Right renal pelvis (tissue), 4 donors: Measurements from ENCODE around the gene APOL4. TPM values are rescaled to one million over a fixed set of nuclear protein-coding genes. Genes with fewer than 3 reads are reported as not detected.
"Not testable (repeated sequence)": the region's sequence is repeated elsewhere in the genome, so short reads cannot be mapped to it uniquely, and the experiment has no call there.

Experiments used
- DNase-seq, 4 donors: peaks; one replicate each; pipeline ENCODE4 v3.0.0-alpha.2; 2013; ENCODE audit warnings: low read depth in 4 of 4, low spot score in 3 of 4, missing footprints in 1 of 4
- polyA plus RNA-seq, 4 donors: library from polyadenylated mRNA; unstranded; fragments of 120-200 nt; gene quantifications; one replicate each; pipeline ENCODE4 v1.2.1, GENCODE V29; 2013; ENCODE audit not compliant: insufficient read length in 4 of 4

APOL4 gene
- polyA plus RNA-seq, 4 donors, result 6.2 to 10.5 (median 9.3) TPM

GRCh38 chr22:36160499-36160942, 41.1 kb downstream of the APOL4 start, which contains the start of gene APOL3:
TSS of gene APOL3 (minus strand) at chr22:36160755. CDS start at chr22:36149055, 11,700 bp downstream.
- no peak for DNase-seq

DNA sequence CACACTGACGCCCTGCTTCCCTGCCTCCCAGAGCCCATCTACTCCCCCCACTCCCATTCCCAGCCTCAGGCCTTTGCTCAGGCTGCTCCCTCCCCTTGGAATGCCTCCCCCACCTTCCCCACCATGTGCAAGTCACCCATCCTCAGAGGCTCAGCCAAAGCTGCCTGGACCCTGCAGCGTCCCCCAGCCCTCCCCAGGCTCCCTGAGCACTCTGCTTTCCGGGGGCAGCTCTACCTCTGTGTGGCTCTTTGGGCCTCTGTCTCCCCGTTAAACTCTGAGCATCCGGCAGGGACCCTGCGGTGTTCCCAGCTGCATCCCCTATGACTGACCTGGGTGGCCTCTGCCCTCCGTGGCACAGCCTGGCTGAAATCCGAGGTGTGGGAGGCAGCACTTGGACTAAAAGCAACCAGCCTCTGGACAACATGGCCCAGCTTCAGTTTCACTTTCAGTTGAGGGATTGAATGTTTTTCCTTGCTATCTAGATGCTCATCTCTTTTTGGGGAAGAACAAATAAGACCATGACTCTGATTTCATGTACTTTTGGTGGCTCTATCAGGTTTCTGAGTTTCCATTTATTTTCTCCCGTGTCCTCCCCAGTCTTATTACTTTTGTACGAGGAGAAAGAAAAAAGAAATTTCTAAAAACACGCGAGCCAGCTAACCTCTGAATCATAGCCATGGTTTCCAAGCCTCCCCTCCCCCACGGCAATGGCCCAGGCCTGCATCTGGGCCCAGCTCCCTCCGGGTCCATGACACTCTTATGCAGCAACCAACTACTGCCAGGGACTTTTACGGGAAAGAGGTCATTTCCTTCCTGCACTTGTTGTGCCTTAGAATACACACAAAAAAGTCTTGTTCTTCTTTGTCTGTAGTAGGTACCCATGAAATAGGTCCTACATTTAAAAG, 44.8 kb downstream of the APOL4 start:
- DNase-seq, result peak in 2 of 4 donors; percentile 41 to 60

DNA sequence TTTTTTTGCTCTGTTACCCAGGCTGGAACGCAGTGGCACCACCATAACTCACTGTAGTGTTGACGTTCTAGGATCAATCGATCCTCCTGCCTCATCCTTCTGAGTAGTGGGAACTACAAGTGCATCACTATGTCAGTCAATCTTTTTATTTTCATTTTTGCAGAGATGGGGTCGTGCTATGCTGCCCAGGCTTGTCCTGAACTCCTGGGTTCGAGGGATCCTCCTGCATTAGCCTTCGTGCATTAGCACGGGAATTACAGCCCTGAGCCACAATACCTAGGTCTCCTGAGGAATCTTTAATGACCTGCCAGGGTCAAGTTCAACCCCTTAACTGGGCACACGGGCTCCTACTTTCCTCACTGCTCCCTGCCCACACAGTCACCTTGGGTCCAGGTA, 45.5 kb downstream of the APOL4 start:
- DNase-seq, result no peak

DNA sequence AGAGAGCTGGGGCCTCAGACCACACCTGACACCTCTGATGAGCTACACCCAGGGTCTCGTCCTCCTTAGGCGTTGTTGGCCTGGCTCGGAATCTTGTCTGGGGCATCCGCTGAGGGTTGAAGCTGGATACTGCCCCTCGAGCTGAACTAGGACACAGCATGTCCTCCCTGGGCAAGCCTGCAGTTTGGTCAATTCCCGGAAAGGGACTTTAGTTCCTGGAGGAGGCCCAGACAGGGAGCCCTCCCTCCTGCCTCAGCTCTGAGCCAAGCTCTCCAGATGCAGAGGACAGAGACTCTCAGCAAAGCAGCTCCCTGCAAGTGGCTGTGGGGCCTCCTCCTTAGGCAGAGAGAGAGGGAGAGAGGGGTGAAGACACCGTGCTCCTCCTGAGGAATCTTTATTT, 45.9 kb downstream of the APOL4 start:
- no peak for DNase-seq

DNA sequence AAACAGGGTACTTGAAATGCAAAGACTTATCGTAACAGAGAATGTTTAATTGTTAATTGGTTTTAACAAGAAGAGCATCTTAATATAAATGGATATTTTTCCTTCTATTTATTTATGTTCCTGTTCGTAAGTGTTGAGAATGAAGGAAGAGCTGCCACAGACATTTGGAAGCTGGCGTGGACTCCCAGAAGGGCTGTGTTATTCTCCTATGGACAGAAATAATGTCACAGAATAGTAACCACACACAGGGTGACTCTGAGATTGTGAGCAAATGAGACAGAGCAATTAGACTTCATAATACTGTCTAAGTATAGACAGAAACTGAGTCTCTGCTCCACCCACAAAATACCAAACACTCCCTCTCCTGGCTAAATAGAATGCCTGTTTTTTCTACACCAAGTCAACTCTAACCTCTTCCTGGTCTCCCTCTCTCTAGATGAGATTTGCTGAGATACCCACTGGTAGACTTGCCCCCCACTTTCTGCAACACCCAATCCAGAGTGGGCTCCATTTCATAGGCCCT, 47.1 kb downstream of the APOL4 start:
- DNase-seq, result no peak

- DNase-seq, result no peak
These were observed 47.8 kb downstream of the APOL4 start for GRCh38 chr22:36153501-36154422.

DNA sequence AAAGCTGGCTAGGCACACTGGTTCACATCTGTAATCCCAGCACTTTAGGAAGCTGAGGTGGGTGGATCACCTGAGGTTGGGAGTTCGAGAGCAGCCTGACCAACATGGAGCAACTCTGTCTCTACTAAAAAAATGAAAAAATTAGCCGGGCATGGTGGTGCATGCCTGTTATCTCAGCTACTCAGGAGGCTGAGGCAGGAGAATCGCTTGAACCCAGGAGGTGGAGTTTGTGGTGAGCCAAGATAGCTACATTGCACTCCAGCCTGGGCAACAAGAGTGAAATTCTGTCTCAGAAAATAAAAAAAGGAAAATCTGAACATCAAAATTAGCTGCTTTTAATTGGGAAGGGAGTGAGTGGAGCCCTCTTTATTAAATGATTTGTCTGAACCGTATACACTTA, 48.8 kb downstream of the APOL4 start:
- not testable (repeated sequence) for DNase-seq

GRCh38 chr22:36152088-36152487, 49.5 kb downstream of the APOL4 start:
- no peak for DNase-seq

- no peak for DNase-seq
These were observed 50.5 kb downstream of the APOL4 start for GRCh38 chr22:36151006-36151595.

DNA sequence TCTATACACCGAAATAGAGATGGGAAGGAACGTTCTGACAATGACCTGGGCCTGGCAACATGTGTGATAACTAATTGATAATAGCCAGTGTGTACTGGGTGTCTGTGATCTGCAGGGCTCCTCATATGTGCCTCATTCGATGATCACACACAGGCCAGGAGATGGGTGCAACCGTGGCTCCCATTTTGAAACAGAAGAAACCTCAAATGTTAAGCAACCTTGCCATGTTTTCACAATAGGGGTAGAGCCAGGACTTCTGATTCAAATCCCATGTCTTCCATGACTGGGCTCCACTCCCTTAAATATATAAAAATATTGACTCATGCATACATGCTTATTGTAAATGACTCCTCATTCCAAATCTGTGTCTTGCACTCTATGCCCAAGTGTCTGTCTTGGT, 52.2 kb downstream of the APOL4 start:
- DNase-seq, result no peak

- DNase-seq, result no peak
These were observed 53.2 kb downstream of the APOL4 start for GRCh38 chr22:36148411-36148810.

DNA sequence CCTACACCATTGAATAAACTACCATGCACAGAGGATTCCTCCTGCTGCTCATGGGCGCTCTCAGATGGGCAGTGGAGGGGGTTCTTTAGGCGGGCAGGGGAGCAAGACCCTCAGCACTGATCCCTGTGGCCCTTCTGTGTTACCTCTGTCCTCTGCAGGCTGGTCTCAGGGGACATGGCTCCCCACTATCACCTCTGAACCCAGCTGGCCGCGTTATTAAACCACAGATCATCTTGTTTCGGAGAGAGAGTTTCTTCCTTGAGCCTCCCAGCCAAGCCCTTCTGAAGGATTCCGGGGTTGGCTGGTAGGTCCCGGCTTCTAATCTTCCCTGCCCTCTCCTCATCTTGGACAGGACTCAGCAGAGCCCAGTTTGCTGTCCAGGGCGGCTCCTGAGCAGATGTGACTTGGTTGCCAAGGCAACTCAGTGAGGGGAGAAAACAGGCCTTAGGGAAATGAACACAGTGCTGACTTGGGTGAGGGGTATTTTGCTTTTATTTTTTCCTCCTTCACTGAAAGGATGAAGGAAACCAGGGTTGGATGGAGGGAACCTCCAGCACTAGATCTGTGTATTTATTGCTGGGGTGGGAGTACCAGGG, 54.3 kb downstream of the APOL4 start:
- no peak for DNase-seq

- DNase-seq, result no peak
These were observed 55.7 kb downstream of the APOL4 start for GRCh38 chr22:36145881-36146280.

DNA sequence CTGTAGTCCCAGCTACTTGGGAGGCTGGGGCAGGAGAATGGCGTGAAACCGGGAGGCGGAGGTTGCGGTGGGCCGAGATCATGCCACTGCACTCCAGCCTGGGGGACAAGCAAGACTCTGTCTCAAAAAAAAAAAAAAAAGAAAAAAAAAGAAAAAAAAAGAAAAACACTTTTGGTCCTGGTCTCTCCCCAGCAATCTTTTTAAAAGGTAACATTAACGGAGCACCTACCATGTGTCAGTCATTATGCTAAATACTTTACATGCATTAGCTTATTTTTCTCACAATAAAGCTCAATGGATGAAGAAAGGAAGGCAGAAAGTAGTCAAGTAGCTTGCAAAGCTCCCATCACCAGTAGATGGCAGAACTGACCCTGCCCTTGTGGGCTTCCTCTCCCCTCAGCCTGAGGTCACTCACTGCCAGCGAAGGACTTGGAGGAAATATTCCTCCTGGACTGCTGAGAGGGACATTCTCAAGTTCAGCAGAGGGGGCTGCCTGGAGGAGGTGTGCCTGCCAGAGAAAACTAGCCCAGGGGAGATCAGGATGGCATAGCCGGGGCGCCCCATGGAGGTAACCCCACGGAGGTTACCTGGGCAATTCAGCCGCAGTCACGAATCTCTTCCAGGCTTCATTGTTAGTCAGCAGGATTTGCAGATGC, 56.6 kb downstream of the APOL4 start:
- DNase-seq, result peak in 2 of 4 donors; percentile 45 to 63

DNA sequence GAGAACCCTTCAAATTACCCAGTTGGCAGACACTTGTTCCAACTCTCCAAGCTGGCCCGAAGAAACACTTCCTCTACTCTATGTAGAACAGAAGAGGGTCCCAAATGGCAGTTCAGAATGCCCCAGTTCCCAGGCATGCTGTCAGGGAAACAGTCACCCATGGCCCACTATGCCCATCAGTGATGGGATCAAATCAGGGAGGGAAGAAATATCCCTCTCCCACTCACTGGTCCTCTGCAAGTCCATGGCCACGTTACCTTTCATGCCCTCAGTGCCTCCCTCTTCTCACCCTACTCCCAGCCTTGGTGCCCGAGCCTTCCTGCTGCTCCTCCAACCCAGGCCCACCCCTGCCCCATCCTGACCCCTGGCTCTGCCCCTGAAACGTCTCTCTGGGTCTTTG, 57.7 kb downstream of the APOL4 start:
- DNase-seq, result no peak

GRCh38 chr22:36143066-36143815, 58.4 kb downstream of the APOL4 start:
- DNase-seq, result no peak

DNA sequence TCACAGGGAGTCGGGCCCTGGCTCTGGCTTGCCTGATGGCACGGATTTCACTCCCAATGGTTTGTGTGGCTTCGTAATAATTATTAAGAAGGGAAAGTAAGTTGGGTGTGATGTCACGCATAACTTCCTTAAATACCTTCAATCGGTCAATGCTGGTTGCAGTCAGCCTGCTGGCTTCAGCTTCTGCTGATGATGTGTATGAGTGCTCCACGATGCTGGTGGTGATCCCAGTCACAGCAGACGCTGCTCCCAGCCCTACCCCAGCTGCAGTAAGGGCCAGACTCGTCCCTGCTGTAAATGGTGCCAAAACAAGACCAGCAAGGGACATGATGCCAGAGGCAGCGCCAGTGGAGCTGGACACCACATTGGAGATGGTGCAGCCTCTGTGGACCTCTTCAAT, 60.1 kb downstream of the APOL4 start:
- no peak for DNase-seq
